Glomerular visceral epithelial cell (primary cell): ENCODE data around the gene GPR108.
"Not testable (repeated sequence)": the region's sequence is repeated elsewhere in the genome, so short reads cannot be mapped to it uniquely, and the experiment has no call there.

ENCODE experiments used
- DNase-seq: peaks from one replicate; pipeline ENCODE4 v3.0.0-alpha.2; 2016; ENCODE audit errors: extremely low spot score

GPR108 gene

GRCh38 chr19:6737284-6737872, at the start of gene GPR108:
Gene GPR108, minus strand, starts transcription at chr19:6737580. Its CDS starts 4 bp downstream, at chr19:6737576.
- DNase-seq = peak; percentile 100

GRCh38 chr19:6779206-6779605, 41.8 kb upstream of the GPR108 start:
- no peak for DNase-seq

- no peak for DNase-seq
Measured at GRCh38 chr19:6778386-6778785, 41.0 kb upstream of the GPR108 start.

- DNase-seq = no peak
Measured at GRCh38 chr19:6777434-6777833, 40.1 kb upstream of the GPR108 start.

- DNase-seq = no peak
Measured at GRCh38 chr19:6776999-6777398, 39.6 kb upstream of the GPR108 start.

GRCh38 chr19:6776045-6776444, 38.7 kb upstream of the GPR108 start:
- DNase-seq = not testable (repeated sequence)

GRCh38 chr19:6774821-6775707, 37.7 kb upstream of the GPR108 start:
- peak; percentile 45 for DNase-seq

- no peak for DNase-seq
Measured at GRCh38 chr19:6773323-6773931, 36.0 kb upstream of the GPR108 start.

- DNase-seq = no peak
Measured at GRCh38 chr19:6772866-6773322, 35.5 kb upstream of the GPR108 start.

- no peak for DNase-seq
Measured at GRCh38 chr19:6772028-6772865, 34.9 kb upstream of the GPR108 start, which contains the start of gene VAV1. Gene VAV1, plus strand, starts transcription at chr19:6772708. Its CDS starts 100 bp downstream, at chr19:6772808.

GRCh38 chr19:6771648-6772027, 34.3 kb upstream of the GPR108 start:
- not testable (repeated sequence) for DNase-seq

GRCh38 chr19:6769006-6769619, 31.7 kb upstream of the GPR108 start:
- DNase-seq = peak; percentile 48

- no peak for DNase-seq
Measured at GRCh38 chr19:6768236-6768785, 30.9 kb upstream of the GPR108 start.

- DNase-seq = peak; percentile 85
Measured at GRCh38 chr19:6767357-6768235, 30.2 kb upstream of the GPR108 start, which contains the start of gene SH2D3A. Gene SH2D3A, minus strand, starts transcription at chr19:6767435. Its CDS starts 3,687 bp downstream, at chr19:6763748.

GRCh38 chr19:6767081-6767356, 29.6 kb upstream of the GPR108 start:
- no peak for DNase-seq

- DNase-seq = no peak
Measured at GRCh38 chr19:6766357-6767080, 29.1 kb upstream of the GPR108 start.

GRCh38 chr19:6765738-6766356, 28.5 kb upstream of the GPR108 start:
- peak; percentile 82 for DNase-seq

GRCh38 chr19:6762253-6762797, 24.9 kb upstream of the GPR108 start:
- DNase-seq = not testable (repeated sequence)
